AG08396 (cell line): ENCODE results near the gene PIK3CB.
A peak's percentile ranks its signal among the peaks of the same experiment; 100 is the strongest.
"Not testable (repeated sequence)": the region's sequence is repeated elsewhere in the genome, so short reads cannot be mapped to it uniquely, and the experiment has no call there.

ENCODE experiments used
- DNase-seq: peaks from one replicate; pipeline ENCODE4 v3.0.0; 2012; ENCODE audit warnings: low spot score, mixed read lengths

PIK3CB gene

DNA sequence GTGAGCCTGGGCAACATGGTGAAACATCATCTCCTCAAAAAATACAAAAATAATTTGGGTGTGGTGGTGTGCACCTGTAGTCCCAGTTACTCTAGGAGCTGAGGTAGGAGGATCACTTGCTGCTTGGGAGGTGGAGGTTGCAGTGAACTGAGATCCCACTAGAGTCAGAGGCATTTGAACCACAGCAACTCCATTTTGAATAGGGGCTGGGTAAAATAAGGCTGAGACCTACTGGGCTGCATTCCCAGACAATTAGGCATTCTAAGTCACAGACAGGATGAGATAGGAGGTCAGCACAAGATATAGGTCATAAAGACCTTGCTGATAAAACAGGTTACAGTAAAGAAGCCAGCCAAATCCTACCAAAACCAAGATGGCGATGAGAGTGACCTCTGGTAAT is 12.1 kb upstream of the PIK3CB start:
- not testable (repeated sequence) for DNase-seq

DNA sequence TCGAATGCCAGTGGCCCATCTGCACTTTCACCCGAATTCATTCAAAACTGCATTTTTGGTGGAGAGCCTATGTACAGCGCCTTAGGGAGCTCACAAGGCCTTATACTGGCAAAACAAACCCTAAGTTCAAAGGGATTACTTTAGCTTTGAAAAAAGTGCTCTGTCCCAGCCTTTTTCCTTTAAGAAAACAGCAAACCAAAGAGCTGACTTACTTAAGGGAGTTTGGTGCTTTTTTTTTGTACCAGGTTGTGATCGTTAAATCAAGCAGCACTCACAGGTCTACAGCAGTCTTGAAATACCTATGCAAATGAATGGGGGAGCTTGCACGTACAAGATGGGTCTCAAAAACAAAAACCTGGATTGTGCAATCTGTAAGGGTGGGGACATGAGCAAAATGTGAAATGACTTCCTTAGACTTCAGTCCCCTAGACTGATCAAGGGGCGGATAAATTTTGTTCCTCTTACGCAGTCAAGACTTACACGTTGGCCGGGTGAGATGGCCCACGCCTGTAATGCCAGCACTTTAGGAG is 11.6 kb upstream of the PIK3CB start:
- DNase-seq = no peak

DNA sequence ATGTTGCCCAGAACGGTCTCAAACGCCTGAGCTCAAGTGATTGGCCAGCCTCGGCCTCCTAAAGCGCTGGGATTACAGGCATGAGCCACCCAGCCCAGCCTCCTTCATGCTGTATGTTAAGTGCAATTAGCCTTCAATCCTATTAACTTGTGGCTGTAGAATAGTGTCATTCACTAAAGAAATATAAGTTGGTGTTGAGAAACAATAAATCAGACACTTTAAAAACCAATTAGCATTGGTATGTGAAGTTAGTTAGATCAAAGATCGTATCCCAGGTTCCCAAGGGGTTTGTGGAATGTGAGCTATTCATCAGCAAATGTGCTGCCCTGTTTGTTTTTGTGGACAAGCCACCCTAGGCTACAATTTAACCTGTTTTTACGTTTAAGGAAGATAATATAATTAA is 11.0 kb upstream of the PIK3CB start:
- no peak for DNase-seq

DNA sequence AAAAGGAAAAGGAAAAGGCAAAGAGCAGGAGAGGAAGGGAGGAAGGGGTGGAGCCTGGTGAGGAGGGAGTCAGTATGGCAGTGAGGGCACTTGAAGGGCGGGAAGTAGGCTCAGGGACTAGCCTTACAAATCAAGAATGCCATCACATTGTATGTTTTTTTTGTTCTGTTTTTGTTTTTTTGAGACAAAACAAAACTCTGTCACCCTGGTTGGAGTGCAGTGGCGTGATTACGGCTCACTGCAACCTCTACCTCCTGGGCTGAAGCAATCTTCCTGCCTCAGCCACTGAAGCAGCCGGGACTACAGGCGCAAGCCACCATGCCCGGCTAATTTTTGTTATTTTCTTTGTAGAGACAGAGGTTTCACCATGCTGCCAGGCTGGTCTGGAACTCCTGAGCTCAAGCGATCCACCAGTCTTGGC is 10.5 kb upstream of the PIK3CB start:
- no peak for DNase-seq

DNA sequence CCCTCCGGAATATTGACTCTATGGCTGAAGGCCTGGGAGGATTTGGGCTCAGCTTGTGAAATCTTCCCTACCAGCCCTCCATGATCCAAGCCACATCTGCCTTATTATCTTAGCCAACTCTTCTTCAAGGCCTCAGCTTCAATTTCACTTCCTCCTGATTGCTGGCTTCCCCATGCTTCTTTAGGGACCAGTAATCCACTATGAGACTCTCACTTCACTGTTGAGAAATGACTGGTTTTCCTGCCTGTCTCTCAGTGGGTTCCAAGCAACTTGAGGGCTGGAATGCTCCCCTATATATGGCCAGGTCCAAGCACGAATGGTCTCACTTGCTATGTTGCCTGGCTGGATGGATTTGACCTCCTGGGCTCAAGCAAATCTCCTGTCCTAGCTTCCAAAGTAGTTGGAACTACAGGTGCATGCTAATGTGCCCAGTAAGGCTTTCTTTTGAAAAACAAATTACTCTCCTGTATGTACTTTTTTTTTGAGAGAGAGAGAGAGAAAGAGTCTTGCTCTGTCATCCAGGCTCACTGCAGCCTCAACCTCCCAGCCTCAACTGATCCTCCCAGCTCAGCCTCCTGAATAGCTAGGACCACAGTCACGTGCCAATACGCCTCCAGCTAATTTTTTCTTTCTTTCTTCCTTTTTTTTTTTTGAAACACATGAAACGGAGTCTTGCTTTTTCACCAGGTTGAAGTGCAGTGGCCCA is 7.9 kb upstream of the PIK3CB start:
- no peak for DNase-seq

DNA sequence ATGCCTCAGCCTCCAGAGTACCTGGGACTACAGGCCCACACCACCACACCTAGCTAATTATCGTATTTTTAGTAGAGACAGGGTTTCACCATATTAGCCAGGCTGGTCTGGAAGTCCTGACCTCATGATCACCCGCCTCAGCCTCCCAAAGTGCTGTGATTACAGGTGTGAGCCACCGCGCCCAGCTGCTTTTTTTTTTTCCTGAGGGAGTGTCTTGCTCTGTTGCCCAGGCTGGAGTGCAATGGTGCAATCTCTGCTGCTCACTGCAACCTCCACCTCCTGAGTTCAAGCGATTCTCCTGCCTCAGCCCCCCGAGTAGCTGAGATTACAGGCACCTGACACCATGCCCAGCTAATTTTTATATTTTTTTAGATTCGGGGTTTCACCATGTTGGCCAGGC is 3.7 kb upstream of the PIK3CB start:
- DNase-seq = not testable (repeated sequence)

DNA sequence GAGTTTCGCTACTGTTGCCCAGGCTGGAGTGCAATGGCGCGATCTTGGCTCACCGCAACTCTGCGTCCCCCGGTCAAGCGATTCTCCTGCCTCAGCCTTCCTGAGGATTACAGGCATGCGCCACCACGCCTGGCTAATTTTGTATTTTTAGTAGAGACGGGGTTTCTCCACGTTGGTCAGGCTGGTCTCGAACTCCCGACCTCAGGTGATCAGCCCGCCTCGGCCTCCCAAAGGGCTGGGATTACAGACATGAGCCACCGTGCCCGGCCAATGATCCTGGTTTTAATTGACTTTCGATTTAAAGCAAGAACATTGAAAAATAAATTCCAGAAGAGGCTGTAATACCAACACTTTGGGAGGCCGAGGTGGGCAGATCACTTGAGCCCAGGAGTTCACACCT is 1.1 kb upstream of the PIK3CB start:
- DNase-seq = not testable (repeated sequence)

DNA sequence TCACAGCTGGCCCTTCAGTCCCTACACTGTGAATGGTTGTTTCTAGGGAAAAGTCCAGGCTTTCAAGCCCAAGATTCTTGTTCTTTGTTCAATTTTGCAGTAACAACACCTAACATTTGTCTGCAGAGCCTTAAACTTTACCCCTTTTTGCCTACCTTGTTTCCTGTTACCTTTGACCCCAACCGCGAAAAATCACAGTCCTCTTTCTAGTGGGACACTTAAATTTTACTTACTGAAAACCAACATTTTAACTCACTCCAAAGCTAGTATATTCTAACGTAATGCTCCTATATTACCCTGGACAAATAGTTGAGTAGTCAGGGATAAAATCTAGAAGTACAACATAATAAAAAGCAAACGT is 649 bp upstream of the PIK3CB start:
- DNase-seq = no peak

DNA sequence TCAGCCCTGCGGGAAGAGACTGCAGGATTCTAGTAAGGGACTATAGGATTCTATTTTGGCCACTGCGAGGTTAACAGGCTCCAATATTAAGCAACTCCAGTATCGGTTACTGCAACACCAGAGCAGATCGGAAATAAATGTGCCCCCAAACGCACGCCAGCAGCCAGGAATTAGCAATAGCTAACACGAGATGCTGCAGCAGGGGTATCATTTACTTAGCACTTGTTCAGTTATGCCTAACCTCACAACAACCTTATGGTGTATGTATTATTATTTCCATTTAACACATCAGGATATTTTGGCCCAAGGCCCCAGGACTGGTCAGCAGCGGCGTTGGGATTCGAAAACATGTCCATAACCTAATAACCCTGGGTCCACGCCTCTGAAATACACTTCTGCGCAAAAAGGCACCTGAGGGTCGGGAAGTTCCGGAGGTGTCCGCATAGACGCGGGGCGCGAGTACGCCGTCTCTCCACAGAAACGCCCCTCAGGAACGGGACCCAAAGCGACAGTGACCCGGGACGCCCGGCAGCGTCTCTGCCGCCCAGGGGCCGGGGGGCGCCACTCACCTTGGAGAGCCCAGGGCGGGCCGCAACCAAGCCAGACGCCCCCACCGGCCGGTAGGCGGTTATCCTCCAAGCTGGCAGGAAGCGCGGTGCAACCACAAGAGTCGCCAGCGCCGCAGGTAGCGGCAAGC is 681 bp downstream of the PIK3CB start:
- peak; percentile 58 for DNase-seq

DNA sequence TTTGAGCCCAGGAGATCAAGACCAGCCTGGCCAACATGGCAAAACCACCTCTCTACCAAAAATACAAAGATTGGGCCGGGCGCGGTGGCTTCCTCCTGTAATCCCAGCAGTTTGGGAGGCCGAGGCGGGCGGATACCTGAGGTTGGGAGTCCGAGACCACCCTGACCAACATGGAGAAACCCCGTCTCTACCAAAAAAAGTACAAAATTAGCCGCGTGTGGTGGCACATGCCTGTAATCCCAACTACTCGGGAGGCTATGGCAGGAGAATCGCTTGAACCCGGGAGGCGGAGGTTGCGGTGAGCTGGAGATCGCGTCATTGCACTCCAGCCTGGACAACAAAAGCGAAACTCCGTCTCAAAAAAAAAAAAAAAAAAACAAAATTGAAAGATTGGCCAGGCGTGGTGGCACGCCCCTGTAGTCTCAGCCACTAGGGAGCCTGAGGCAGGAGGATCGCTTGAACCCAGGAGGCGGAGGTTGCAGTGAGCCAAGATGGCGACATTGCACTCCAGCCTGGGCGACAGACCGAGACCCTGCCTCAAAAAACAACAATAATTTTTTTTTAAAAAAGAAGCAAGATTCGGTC is 2.2 kb downstream of the PIK3CB start:
- not testable (repeated sequence) for DNase-seq

DNA sequence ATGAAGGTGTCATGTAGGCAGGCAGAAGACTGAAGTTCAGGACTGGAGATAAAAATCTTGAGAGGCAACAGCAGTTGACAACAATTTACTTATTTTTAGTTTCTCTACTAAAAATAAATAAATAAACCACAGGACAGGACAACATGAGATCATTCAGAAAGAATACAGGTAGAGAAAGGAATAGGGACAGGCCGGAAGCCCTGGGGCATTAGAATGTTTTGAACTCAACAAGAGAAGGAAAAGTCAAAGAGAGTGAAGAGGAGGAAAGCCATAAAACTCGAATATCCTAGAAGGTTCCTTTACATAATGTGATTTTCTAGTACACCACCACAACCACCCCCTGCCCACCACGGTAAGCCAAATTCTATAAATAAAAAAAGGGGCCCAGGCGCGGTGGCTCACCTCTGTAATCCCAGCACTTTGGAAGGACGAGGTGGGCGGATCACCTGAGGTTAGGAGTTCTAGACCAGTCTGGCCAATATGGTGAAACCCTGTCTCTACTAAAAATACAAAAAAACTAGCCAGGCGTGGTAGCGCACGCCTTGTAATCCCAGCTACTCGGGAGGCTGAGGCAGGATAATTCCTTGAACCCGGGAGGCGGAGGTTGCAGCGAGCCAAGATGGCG is 4.7 kb downstream of the PIK3CB start:
- no peak for DNase-seq

DNA sequence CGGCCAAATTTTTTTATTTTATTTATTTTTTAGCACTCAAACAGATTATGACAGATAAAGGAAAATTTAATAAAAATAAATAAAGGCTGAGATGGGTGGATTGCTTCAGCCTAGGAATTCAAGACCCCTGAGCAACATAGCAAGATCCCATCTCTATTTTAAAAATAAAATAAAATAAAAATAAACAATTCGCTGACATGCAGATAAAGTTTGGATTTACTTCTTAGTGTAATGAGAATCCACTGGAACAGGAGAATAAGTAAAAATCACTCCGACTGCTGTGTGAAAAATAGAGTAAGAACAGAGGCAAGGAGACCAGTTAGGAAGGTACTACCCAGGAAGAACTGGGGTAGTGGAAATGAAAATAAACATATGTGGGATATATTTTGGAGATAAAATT is 5.6 kb downstream of the PIK3CB start:
- no peak for DNase-seq

DNA sequence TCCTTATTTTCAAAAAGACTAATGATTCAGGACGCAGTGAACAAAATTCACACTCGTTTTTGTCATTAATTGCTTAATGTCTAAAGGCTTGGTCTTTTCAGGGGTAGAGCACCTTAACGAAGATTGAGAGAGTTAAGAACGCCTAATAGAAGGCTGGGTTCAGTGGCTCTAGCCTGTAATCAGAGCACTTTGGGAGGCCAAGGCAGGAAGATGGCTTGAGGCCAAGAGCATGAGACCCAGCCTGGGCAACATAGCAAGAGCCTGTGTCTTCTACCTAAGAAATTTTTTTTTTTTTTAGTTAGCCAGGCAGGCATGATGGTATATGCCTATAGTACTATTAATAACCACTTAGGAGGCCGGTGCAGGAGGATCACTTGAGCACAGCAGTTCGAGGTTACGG is 7.5 kb downstream of the PIK3CB start:
- no peak for DNase-seq

DNA sequence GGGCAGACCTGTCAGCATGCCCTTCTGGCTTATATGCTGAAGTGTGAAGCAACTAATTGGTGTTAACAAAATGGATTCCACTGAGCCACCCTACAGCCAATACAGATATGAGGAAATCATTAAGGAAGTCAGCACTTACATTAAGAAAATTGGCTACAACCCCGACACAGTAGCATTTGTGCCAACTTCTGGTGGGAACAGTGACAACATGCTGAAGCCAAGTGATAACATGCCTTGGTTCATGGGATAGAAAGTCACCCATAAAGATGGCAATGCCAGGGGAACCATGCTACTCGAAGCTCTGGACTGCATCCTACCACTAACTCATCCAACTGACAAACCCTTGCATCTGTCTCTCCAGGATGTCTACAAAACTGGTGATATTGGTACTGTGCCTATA is 9.4 kb downstream of the PIK3CB start:
- no peak for DNase-seq

DNA sequence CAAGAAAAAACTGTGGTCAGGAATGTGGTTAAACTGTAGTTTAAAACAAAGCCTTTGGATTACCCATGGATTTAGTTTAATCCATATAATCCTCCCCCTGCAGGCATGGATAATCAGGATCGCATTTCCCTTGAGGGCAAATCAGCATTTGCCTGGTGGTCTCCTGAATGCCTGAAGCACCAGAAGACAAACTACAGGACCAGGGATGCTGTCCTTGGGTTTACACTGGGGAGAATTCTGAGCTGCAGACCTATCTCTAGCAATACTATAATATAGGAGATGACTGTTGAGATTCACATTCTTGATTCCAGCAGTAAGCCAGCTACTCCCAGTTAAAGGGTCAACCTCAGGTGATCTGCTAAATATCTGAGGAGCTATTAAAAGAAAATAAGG is 10.6 kb downstream of the PIK3CB start:
- no peak for DNase-seq

DNA sequence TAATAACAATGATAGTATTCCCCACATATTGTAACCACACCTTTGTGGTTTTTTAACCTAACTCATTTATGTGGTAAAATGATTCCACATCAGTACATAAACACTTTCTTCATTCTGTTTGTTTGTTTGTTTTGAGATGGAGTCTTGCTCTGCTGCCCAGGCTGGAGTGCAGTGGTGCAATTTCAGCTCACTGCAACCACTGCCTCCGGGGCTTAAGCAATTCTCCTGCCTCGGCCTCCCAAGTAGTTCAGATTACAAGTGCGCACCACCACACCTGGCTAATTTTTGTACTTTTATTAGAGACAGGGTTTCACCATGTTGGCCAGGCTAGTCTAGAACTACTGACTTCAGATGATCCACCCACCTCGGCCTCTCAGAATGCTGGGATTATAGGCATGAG is 14.3 kb downstream of the PIK3CB start:
- not testable (repeated sequence) for DNase-seq

DNA sequence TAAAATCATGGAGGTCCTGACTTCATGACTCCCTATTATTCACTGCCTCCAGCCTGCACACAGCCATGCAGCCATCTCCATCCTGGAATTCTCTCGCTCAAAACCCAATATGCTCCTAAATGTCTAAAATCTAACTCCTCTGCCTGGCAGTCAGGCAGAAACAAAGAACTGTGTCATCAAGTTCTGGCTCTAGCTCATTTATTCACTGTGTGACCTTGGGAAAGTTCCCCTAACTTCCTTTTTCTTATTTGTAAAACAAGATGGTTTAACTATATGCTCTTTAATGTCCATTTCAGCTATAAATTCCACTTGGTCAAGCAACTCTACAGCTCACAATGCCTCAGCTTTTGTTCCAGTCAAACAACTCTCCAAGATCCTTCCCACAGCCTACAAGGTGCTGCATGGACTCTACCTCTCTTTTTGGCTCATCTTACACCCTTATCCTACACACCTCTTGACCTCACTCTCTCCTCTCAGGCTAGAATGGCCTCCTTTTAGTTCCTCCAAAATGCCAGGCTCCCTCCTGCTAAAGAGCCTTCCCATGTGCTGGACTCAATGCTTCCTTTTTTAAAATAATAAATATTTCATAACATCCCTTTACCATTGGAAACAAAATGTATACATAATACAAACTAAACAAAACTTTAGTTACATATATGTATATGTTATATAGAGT is 16.4 kb downstream of the PIK3CB start:
- no peak for DNase-seq

DNA sequence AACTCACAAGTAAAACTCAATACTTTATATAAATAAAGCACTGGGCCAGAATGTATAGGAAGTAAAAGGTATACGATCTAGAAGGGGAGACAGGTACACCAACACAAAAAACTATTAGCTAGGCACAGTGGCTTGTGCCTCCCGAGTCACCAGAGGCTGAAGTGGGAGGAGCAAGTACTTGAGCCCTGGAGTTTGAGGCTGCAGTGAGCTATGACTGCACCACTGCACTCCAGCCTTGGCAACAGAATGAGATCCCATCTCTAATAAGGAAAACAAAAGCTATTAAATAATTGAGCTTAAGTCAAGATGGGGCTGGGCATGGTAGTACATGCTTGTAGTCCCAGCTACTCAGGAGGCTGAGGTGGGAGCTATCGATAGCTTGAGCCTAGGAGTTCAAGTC is 17.0 kb downstream of the PIK3CB start:
- DNase-seq = no peak

DNA sequence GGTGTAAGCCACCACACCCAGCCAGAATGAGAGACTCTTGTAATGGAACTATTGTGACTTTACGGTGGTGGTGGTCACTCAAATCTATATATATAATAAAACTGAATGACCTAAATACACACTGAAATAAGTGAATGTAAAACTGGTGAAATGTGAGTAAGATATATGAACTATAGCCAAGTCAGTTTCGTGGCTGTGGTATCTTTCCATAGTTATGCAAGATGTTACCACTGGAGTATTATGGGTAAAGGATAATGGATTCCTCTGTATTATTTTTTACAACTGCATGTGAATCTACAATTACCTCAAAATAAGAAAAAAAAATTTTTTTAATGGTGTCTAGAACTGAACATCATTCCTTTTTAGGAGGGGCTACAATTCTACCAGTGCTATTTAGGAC is 21.9 kb downstream of the PIK3CB start:
- no peak for DNase-seq

DNA sequence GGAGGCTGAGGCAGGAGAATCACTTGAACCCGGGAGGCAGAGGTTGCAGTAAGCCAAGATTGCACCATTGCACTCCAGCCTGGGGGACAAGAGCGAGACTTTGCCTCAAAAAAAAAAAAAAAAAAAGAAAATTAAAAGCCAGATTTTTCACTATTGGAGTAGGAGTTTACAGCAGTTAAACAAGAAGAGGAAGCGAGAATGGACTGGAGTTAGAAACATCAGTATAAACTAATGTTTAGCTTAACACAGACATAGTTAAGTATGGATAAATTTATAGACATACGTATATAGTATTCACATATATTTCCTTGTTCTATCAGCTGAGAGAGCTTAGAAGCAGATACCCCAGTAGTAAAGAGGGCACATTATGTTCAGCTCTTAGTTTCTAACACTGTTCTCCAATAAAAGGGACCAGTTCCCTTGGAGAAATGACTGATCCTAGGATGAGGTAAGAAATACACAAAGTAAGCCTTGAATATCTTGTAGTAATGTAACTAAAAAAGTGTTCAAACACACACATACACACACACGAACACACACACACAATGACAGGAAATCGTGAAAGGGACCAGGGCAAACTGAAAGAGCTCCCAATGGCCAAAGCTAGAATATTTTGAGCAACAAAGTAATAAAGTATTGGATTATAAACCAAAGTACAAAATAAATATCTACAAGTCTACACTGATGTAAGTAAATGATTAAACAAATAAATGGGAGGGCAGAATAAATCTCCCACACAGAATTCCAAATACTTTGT is 25.1 kb downstream of the PIK3CB start:
- no peak for DNase-seq

DNA sequence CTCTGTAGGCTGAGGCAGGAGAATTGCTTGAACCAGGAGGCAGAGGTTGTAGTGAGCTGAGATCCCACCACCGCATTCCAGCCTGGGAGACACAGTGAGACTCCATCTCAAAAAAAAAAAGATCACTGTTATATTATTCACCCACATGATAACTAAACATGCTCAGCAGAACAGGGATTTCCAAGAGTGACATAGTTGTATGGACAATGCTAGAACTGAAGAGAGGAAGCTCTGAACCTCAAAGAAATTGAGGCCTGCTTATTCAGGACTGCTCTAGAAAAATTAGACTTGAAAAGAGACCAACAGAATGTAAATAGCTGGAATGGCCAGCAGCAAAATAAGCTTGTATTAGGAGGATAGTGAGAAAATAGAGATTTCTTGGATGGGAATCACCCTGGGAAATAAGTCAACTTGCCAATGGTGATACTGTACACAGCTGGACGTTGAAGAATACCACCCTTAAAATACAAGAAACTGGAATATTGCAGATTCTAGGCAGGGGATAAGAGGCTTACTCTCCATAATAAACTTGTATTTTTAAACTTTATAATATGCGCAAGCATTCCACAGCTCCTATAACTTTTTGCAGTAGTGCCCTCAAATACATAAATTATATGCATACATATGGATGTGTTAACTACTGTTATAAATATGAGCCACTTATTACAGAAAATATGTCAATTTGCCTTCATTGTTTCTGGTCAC is 28.2 kb downstream of the PIK3CB start:
- no peak for DNase-seq
